ENCODE data around the gene REEP6.

DNA sequence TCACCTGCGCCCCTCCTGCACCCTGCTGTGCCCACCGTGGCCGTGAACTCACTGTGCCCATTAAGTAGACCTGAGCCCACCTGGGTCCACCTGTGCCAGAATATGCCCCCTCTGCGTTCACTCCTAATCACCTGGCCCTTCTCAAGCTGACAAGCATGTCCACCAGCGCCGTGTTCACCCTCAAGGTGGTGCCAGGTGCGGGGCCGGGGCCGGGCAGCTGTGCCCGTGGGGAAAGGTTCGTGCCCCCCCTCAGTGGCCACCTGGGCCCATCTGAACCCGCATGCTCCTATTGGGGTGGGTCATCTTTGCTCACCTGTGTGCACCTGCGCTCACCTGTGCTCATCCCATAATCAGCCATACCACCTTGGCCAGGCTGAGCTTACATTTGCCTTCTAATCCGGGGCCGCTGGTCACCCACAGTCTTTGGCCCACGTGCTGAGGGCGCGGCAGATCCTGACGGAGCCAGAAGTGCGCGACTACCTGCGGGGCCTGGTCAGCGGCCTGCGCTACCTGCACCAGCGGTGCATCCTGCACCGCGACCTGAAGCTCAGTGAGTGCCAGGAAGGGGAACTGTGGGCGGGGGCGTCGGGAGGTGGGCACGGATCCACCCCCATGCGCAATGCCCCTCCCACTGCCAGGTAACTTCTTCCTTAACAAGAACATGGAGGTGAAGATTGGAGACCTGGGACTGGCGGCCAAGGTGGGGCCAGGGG, 35.2 kb downstream of the REEP6 start:
- TF ChIP-seq, protein P1, sequence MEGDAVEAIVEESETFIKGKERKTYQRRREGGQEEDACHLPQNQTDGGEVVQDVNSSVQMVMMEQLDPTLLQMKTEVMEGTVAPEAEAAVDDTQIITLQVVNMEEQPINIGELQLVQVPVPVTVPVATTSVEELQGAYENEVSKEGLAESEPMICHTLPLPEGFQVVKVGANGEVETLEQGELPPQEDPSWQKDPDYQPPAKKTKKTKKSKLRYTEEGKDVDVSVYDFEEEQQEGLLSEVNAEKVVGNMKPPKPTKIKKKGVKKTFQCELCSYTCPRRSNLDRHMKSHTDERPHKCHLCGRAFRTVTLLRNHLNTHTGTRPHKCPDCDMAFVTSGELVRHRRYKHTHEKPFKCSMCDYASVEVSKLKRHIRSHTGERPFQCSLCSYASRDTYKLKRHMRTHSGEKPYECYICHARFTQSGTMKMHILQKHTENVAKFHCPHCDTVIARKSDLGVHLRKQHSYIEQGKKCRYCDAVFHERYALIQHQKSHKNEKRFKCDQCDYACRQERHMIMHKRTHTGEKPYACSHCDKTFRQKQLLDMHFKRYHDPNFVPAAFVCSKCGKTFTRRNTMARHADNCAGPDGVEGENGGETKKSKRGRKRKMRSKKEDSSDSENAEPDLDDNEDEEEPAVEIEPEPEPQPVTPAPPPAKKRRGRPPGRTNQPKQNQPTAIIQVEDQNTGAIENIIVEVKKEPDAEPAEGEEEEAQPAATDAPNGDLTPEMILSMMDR (IDR thresholded peaks at IDR 0.05), result no peak
- TF ChIP-seq POLR2A (IDR thresholded peaks at IDR 0.05), result no peak
